Endometrium (tissue), 2 donors: ENCODE data around the gene RECQL.

Experiments used
- FAIRE-seq: peaks from 2 replicates; lab custom pipeline; 2012; peaks lifted over from hg19 to GRCh38; lab: Jason Lieb, UNC
- donor health status: control.
- donor health status: control.

The RECQL gene, protein sequence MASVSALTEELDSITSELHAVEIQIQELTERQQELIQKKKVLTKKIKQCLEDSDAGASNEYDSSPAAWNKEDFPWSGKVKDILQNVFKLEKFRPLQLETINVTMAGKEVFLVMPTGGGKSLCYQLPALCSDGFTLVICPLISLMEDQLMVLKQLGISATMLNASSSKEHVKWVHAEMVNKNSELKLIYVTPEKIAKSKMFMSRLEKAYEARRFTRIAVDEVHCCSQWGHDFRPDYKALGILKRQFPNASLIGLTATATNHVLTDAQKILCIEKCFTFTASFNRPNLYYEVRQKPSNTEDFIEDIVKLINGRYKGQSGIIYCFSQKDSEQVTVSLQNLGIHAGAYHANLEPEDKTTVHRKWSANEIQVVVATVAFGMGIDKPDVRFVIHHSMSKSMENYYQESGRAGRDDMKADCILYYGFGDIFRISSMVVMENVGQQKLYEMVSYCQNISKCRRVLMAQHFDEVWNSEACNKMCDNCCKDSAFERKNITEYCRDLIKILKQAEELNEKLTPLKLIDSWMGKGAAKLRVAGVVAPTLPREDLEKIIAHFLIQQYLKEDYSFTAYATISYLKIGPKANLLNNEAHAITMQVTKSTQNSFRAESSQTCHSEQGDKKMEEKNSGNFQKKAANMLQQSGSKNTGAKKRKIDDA

DNA sequence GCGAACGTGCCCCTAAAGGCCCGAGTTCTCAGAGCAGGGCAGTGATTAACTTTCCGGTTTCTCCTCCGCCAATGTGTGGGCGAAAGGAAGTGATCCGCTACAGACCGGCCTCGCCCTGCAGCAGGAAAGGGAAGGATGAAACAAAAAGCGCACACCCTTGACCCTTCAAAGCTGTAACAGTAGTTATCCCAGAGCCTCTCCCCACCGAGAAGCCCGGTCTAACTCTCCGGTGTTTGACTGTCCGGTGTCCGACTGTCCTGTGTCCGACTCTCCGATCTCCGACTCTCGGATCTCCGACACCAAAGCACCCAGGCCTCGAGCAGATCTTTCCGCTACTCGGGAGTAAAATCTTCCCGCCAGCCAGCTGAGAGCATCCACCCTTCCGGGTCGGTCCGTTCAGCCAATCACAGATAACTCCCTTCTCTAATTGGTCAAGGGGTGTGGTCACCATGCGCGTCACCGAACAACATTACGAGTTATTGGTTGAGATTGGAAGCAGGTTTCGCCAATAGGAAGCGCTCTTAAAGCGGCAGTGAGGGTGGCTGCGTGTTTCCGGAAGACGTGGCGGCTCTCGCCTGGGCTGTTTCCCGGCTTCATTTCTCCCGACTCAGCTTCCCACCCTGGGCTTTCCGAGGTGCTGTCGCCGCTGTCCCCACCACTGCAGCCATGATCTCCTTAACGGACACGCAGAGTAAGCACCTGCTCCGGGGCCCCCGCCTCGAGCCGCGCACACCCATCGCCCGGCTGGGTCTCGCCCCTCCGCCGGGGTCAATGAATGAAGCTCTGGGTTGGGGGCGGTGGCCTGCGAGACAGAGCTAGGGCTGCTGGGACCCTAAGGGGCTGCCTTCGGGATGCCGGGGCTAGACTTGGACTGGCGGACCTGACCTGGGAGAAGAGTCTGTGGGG lies at the start of gene RECQL, which contains the start of gene GOLT1B:
TSS of gene RECQL (minus strand) at position 378 of the 906 bp plus-strand sequence. CDS start 2,065 bp downstream, outside the sequence.
TSS of gene GOLT1B (plus strand) at position 532 of the 906 bp plus-strand sequence. CDS start at position 667, 135 bp downstream.
- peak; percentile 96 for FAIRE-seq

DNA sequence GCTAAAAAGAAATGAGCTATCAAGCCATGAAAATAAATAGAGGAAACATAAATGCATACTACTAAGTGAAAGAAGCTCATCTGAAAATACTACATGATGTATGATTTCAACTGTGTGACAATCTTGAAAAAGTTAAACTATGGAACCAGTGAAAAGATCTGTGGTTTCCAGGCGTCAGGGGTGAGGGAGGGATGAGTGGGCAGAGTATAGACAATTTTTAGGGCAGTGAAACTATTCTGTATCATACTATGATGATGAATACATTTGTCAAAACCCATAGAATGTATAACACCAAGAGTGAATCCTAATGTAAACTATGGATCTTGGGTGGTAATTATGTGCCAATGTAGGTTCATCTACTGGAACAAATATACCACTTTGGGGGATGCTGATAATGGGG lies 46.0 kb upstream of the RECQL start:
- no peak for FAIRE-seq

DNA sequence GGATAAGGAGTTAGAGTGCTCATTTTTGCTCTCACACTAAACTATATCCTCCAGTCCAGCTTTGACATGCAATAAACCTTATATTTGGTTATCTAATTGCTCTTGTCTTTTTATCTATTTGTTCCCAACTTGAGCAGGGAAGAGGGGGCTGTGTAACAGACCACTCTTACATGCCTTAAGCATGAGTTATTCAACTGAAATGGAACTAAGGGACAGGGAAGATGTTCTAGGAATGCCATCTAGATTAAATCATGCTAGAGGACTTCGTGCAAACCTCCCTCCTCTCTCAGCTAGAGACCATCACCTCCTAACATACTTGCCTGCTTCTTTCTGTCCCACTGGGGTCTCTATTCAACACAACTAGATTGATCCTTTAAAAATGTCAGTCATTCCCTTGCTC lies 45.3 kb upstream of the RECQL start:
- no peak for FAIRE-seq

DNA sequence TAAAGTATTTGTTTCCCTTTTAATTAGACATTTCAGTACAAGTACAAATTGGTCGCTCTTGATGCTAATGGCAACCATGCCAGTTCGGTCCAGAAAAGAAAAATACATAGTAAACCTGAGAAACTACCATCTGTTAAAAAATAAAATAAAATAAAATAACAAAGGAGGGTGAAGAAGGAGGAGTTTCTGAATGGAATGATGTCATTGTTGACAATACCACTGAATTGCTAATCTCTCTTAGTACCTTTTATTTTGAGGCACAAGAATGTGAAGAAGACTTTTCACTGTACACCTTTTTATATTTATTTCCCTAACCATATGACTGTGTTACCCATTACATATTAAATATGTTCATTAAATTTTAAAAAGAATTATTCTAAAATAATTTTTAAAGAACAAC lies 44.1 kb upstream of the RECQL start:
- no peak for FAIRE-seq

DNA sequence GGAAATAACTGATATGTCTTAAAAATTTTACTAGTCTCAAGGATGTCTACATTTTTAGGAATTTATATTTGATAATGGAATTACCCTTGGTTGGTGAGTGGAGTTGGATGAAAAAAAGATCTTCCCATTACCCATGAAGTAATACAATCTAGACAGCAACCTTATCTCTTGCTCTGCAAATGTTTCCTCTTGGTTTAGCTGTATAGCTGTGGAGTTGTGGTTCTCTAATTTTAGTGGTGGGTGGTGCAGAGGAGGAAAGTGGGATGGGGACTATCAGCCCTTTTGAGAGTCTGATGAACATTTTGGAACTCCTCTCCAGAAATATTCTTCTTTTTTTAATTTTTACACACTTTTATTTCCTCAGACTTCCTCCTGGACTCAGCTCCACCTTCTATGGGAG lies 41.7 kb upstream of the RECQL start:
- no peak for FAIRE-seq

DNA sequence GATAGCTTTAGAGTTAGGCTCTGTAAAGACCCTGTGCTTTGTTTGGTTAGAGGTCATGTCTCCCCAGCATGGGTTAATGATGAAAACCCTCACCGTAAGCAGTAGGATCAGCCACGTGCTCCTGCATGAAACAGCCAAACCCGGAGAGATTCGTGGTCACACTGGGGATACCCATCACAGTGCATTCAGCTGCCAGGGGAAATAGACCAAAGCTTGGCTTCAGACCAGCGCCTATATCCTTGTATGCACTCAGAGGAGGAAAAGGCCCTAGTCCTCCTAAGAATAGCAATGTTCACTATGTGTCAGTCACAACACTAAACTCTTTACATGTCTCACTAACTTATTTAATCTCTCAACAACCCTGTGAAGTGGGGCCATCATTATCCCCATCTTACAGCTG lies 41.0 kb upstream of the RECQL start:
- FAIRE-seq, result no peak

DNA sequence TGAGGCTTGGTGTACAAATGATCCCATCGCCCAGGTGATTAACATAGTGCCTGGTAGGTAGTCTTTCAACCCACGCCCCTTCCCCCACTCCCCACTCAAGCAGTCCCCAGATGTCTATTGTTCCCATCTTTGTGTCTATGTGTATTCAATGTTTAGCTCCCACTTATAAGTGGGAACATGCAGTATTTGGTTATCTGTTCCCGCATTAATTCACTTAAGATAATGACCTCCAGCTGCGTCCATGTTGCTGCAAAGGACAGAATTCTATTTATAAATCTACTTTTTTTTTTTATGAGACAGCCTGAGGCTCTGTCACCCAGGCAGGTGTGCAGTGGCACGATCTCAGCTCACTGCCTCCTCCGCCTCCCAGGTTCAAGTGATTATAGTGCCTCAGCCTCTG lies 40.3 kb upstream of the RECQL start:
- no peak for FAIRE-seq

DNA sequence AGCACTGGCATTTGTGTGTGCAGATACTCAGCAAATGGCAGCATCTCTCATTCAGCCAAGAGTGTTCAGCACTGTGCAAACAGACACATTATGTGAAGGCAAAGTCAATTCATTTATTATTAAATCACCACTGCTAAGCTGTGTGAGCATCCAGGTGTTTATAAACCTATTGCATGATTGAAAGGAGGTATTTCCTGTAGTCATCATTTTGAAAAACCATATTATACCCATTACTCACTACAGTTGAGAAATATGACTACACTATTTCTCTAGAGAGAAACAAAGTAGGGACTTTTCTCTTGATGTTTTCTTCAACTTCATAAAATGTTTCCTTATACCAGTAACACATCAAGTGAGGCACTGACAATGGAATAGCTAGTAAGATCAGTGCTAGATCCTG lies 38.4 kb upstream of the RECQL start:
- FAIRE-seq, result no peak

DNA sequence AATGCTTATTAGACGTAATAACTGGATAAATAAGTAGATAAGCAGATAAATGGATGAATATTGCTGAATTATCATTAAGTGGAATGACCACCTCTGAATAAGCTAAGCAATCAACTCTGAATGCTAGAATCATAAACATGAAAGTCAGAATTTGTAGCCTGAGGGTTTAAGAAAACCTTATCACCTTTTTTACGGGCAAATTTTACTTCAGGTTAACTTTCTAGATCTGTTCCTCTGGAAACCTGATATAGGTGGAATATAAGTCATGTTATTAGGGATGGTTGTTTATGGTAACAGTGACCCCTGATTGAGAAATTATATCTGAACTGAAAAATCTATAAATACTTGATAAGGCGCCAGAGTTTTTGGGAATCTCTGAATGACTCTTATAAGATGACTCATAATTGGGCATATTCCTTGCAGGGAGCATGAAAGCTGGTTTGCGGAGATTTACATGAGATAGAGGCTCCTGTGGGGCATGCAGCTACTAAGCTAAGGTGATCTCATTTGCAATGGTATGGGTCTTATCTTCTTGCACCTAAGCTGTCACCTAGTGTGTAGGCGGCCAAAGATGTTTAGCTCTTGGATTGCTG lies 36.7 kb upstream of the RECQL start:
- no peak for FAIRE-seq

DNA sequence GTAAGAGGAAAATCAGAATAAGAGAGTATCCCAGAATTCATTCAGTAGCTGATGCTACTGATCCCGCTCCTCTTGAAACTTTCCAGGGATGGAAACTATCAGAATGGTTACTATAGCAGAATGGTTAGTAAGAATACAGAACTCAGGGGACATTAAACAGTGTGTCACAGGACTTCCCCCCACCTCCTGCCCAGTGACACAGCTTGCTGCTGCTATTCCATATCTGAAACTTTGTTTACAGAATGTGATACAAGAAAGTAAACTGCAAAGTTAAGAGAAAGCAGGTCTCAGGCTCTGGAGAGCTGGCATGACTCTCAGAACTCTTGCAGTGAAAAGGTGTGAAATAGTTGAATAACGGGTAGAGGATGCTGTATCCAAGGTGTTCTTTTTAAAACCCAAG lies 28.0 kb upstream of the RECQL start:
- FAIRE-seq, result no peak

DNA sequence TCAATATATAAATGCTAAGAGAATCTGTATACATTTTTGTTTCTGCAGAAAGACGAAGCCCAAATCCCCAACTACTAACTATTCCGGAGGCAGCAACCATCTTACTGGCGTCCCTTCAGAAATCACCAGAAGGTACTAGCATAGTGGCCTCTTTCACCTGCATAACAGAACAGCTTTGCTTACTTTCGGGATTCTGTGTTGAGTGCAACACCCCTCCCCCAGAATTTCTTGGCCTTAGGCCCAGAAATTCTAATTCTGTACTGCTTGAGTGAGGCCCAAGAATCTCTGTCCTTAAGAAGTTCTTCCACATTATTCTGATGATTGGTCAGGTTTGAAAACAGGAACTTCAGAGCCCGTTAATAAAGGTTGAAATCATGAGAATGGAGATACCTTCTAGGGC lies 27.5 kb upstream of the RECQL start:
- no peak for FAIRE-seq

DNA sequence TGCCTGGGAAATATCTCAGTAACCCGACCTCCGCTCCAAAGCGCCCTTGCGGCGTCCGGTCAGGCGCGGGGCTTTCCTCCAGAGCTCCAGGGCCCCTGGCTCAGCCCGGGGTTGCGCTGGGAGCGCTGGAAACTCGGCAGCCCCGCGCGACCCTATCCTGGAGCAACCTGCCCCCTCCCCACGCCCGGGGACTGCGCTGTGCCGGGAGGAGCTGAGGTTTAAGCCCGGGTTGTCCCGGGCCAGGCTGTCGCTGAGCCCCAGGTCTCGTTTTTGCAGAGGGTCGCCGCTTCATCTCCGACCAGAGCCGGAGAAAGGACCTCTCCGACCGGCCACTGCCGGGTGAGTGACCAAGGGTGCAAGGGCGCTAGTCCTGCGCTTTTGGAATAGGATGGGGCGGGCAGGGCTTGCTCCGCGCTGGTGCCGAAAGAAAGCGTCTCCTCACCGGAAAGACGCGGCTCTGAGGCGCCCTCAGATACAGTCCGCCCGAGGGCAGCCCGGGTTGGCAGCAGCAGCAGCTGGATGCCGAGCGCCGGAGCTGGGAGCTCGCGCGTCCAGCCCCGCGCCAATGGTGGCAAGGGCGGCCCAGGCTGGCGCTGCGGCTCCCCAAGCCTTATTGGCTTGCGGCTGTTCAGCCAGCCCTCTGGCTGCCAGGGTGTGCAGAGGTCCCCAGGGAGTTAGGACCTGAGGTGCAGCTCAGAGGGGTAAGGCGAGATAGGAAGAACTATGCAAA lies 26.2 kb upstream of the RECQL start:
- FAIRE-seq, result no peak

DNA sequence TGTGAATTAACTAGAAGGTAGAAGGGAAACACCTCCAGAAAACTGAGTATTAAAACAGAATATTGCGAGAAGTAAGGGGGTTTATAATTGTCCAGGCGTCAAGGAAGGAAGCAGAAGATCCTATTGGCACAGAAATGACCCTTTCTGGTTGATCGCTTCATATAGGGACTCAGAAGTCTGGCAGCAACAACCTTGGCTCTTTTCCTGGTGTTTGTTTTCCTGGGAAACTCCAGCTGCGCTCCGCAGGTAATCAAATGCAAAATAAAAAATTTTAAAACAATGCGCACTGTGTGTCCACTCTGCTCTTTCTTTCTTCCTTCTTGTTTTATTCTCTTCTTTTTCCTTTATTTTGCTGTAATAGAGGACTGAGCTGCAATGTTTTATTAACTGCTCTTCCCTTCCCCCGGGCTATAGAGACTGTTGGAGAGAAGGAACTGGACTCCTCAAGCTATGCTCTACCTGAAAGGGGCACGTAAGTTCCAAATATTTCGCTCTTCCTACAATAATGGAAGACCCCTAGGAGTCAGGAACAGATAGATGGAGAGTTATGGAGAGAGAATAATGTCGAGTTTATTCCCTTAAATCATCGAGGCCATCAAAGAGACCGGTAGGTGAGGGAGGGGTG lies 25.4 kb upstream of the RECQL start:
- no peak for FAIRE-seq

DNA sequence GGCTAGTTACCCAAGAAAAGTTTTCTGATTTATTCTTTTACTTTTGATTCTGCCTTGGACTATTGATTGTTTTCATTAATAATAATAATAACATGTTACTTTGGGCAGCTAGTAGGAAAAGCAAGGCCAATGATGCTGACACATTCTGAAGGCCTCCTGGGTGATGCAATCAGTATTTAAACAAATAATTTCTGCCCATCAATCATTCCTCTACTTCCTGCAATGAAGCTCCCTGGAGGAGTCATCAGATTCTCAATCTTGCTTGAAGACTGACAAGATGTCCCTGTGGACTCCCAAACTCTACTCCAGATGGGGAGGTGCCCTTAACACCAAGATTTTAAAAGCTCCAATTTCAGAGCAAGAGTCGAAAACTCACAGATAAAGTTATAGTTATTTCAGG lies 24.6 kb upstream of the RECQL start, which contains the start of gene SPX:
TSS of gene SPX (plus strand) at position 244 of the 400 bp plus-strand sequence. CDS start 177 bp downstream, outside the sequence.
- no peak for FAIRE-seq

DNA sequence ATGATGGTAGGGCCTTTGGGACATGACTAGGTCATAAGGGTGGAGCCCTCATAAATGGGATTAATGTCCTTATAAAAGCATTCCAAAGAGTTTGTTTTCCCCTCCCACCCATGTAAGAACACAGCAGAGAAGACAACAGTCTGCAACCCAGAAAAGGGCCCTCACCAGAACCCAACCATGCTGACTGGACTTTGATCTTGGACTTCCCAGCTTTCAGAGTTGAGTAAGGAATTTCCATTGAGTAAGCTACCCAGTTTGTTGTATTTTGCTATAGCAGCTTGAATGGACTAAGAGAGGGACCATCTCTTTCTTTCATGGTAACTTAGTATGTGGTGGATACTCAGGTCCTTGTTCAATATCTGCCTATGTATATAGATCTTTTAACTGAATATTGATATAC lies 21.7 kb upstream of the RECQL start:
- FAIRE-seq, result no peak

DNA sequence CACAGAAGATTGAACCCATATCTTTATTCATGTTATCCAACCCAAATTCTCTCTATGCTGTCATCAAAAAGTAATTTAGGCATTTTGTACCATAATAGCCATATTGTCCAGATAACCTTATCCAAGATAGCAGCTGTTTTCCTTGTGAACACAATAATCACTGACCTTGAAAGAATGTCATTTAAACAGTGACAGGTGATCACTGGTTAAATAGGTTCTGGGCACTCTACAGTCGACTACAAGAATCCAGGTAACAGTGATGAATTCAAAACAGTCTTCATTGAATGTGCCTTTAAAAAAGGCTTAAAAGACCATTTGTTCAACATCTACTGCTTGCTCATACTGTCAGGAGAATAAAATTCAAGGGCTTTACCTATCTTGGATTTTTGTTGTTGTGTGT lies 20.1 kb upstream of the RECQL start:
- FAIRE-seq, result no peak

DNA sequence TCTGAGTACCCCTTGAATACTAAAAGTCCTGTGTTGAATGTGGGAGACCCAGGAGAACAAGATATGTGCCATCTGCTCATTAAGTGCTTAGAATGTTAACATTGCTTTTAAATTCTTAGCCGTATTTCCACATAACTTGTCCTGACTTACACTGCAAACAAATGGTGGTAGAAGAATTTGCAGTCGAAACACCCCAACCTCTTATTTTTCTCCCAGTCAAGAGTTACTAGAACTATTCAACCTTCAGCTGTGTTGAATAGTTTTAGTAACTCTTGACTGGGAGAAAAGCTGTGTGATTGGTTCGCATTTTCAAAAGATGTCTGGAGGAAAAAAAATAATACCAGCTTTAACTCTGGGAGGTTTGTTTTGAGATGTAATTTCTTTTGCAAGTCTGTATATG lies 17.0 kb upstream of the RECQL start:
- FAIRE-seq, result no peak

DNA sequence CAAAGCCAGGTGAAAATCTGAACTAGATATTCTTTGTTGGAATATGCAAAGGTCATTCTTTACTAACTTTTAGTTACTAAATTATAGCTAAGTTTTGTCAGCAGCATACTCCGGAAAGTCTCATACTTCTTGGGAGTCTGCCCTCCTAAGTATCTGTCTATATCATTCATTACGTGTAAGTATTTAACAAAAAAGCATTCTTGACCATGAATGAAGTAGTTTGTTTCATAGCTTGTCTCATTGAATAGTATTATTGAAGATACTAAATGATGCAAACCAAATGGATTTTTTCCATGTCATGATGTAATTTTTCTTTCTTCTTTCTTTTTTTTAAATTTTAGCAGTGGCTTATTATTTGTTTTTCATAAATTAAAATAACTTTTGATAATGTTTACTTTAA lies 14.8 kb upstream of the RECQL start:
- FAIRE-seq, result no peak

DNA sequence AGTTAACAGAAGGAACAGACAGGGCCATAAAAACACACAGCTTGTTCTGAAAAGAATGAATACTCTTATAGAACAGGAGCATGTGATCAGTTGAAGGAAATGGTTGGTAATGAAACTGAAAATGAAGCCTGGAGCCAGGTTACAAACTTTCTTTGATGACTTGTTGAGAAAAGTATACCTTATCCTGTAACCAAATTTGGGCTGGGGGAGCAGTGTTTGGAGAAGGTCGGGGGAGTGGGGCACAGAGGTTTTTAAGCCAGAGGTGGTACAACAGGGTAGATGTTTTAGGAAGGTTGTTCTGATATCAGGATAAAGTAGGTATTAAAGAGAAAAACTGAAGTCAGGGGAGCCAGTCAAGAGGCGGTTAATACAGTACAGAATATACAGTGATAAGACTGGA lies 8.3 kb upstream of the RECQL start:
- no peak for FAIRE-seq

DNA sequence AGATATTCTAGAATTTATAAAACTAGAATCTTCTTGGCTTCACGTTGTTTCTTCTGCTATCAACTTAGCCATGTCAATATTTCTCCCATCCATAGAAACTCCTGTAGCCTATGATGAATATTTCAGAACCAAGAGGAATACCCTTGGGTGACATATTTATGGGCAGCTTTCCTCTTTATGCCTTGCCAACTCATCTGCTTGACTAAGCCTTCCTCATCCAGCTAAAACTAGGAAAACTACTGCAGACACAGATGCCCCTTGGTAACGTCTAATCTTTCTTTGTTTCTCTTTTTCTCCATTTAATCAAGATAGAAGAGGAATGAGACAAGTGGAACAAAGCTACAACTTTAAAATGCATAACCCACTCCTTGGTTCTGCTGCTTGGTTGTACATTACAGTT lies 6.4 kb upstream of the RECQL start:
- no peak for FAIRE-seq

DNA sequence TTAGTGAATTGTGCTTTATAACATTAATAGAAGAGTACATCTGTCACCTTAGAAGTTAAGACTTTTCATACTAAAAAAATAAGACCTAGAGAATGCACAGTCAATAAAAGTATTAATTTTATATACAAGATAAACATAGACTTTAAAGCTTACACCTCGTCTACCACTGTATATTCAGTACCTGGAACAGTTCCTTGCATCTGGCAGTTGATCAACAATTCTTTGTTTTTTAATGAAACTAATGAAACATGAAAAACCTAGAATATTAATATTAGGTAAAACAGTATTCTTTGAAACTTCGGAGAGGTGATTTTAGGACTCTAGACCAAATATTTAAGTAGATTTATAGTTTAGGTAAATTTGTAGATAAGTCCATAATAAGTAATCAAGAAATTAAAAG lies 4.5 kb upstream of the RECQL start:
- FAIRE-seq, result no peak
